SK-N-MC (cell line): Measurements from ENCODE around the gene NFIL3.

ENCODE experiments used
- EZH2 ChIP-seq: fragments of 200-600 bp; sonication (generic); IDR thresholded peaks from one replicate; pipeline ENCODE4 v1.6.1; 2017; ENCODE audit warnings: antibody characterized with exemption
- POLR2AphosphoS5 ChIP-seq: IDR thresholded peaks from 2 replicates; pipeline ENCODE4 v1.6.1; 2012; ENCODE audit warnings: mild to moderate bottlenecking, low read depth, low read length, borderline replicate concordance

DNA sequence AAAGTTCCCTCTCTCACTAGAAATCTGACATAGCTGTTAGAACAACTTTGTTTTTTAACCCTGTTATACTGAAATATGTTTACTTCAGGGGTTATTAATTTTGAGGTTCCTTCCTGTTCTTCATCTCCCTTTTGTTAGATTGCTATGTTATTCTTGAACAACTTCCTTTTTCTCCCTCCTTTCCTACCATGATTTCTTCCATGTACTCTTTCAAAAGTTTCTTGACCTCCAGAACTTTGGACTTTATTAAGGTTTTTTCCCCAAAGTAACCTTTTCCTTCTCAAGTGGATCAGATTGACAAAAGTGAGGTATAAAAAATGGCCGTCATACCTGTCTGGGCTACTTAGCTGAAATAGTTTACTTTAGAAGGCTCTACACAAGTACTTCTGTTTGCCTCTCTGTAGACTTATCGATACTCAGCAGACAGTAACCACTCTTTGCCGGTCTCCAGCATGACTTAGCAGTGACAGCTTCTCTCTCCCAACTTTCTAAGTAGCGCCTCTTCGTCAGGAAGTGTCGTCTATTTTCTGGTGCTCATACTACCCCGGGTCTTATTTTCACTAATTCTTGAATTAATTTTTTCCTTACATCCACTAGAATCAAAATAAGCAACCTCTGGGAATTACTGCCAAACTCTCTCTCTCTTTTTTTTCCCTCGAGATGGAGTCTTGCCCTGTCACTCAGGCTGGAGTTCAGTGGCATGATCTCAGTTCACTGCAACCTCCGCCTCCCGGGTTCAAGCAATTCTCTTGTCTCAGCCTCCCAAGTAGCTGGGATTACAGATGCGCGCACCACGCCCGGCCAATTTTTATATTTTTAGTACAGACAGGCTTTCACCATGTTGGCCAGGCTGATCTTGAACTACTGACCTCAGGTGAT, 19.7 kb downstream of the NFIL3 start:
- TF ChIP-seq POLR2AphosphoS5 (no peak), EZH2 (no peak)
